OCI-LY1 (cell line): Measurements from ENCODE around the gene PRLR.

Source experiments
- EZH2 ChIP-seq: fragments of 200-600 bp; sonication (generic), shearing (Covaris generic); IDR thresholded peaks from 2 replicates; pipeline ENCODE4 v1.8.0; 2017; ENCODE audit warnings: borderline replicate concordance, mixed run types, mild to moderate bottlenecking, antibody characterized with exemption, low read length, moderate library complexity, mixed read lengths
- TF ChIP-seq, protein P1 (sequence below): fragments of 200-600 bp; sonication (generic), shearing (Covaris generic); IDR thresholded peaks from 2 replicates; pipeline ENCODE4 v1.5.1; 2017; ENCODE audit warnings: mild to moderate bottlenecking, antibody characterized with exemption, low read length, moderate library complexity, mixed read lengths

DNA sequence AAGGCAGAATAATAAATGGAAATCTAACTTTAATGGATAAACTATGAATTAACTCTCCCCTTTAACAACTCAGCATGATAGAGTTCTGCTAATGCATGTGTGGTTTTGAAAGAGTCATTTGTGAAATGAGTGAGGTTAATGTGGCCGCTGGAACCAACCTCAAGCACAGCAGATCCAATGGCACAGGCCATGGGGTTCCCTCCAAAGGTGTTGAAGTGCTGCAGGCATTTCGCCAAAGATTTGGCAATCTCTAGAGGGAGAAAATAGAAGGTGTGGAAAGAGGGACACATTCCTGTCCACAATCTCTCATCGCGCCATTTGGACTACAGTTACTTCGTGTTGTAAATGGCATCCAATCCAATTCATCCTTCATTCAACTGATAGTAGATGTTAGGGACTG, 217.5 kb downstream of the PRLR start:
- no peak for TF ChIP-seq EZH2
- TF ChIP-seq, protein P1, sequence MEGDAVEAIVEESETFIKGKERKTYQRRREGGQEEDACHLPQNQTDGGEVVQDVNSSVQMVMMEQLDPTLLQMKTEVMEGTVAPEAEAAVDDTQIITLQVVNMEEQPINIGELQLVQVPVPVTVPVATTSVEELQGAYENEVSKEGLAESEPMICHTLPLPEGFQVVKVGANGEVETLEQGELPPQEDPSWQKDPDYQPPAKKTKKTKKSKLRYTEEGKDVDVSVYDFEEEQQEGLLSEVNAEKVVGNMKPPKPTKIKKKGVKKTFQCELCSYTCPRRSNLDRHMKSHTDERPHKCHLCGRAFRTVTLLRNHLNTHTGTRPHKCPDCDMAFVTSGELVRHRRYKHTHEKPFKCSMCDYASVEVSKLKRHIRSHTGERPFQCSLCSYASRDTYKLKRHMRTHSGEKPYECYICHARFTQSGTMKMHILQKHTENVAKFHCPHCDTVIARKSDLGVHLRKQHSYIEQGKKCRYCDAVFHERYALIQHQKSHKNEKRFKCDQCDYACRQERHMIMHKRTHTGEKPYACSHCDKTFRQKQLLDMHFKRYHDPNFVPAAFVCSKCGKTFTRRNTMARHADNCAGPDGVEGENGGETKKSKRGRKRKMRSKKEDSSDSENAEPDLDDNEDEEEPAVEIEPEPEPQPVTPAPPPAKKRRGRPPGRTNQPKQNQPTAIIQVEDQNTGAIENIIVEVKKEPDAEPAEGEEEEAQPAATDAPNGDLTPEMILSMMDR, result no peak
